Measurements from ENCODE around the gene PRKG2. TPM values are rescaled to one million over a fixed set of nuclear protein-coding genes. Genes with fewer than 3 reads are reported as not detected.

PRKG2 gene
- total and polyA plus RNA-seq, 2 of the 13 experiments (the other 11 are each of a cell fraction or from before 2014, with no cell fraction given) = 0.04 TPM

GRCh38 chr4:81196126-81196650 lies 18.8 kb downstream of the PRKG2 start:
- no peak overlapping the region for H3K9ac ChIP-seq (ENCODE audit: insufficient read depth, low read depth, low read length)
- H3K27me3 ChIP-seq (ENCODE audit: control insufficient read depth in 1 of 2, insufficient read depth in 2 of 2, low read length in 2 of 2) = no peaks in the 10 kb centered on the region
- H2AFZ ChIP-seq (ENCODE audit: low read length) = no peak overlapping the region
- TF ChIP-seq CREB1 (IDR thresholded peaks at IDR 0.05) (peak; percentile 53; the same call in 1 of the 2 replicates), CREB1 (CRISPR knock-in tag; IDR thresholded peaks at IDR 0.05) (no peak), KDM5B (CRISPR knock-in tag; IDR thresholded peaks at IDR 0.05; ENCODE audit: borderline replicate concordance) (no peak), FOXP4 (CRISPR knock-in tag; IDR thresholded peaks at IDR 0.05) (no peak), MBNL3 (CRISPR knock-in tag; conservative IDR thresholded peaks at IDR 0.05) (no peak), JUND (CRISPR knock-in tag; IDR thresholded peaks at IDR 0.05) (no peak), ZNF333 (CRISPR knock-in tag; IDR thresholded peaks at IDR 0.05; ENCODE audit: borderline replicate concordance) (no peak)
- intact Hi-C loops (cut with micrococcal nuclease; ENCODE audit: unreplicated experiment) (no loop called here), in situ Hi-C loops (cut with HindIII; ENCODE audit: extremely low pct_ligation_motif_present, low pct_unique_long_range_greater_than_20kb) (no loop called here)
- H3K79me2 ChIP-seq (ENCODE audit: insufficient read depth, low read length) = no peaks in the 10 kb centered on the region
- DNase-seq (ENCODE audit: low spot score) (no peak), FAIRE-seq (no peak), ATAC-seq (no peak)
- WGBS (ENCODE audit: low lambda C conversion rate) = 0% methylated on average over 2 of the region's 3 CpGs
- no peak overlapping the region for H3K27ac ChIP-seq (ENCODE audit: extremely low read length, insufficient read depth, low read length)
- ChIA-PET CTCF (ENCODE audit: low intra/inter-chr PET ratio, low total read pairs) (no interaction called here), POLR2A (no interaction called here)
- no peaks in the 10 kb centered on the region for H3K36me3 ChIP-seq (replicated peaks in 1 of 2; ENCODE audit: control insufficient read depth in 1 of 2, insufficient read depth in 2 of 2, low read length in 2 of 2)
- BruUV-seq (replicated peaks) = no TSS peak
- no peak overlapping the region for H3K4me3 ChIP-seq (replicated peaks in 1 of 3; ENCODE audit: insufficient read depth in 1 of 3, low read depth in 2 of 3, low read length in 3 of 3)
- no peaks in the 10 kb centered on the region for H3K4me1 ChIP-seq (ENCODE audit: insufficient read depth, low read length)
- H3K9me3 ChIP-seq (ENCODE audit: low read length) = no peaks in the 10 kb centered on the region
- no peak overlapping the region for H3K4me2 ChIP-seq (ENCODE audit: low read depth, low read length)
- no peaks in the 10 kb centered on the region for H4K20me1 ChIP-seq (ENCODE audit: insufficient read depth, low read length)

GRCh38 chr4:81195475-81195874 lies 19.5 kb downstream of the PRKG2 start:
- WGBS (ENCODE audit: low lambda C conversion rate) = 1% methylated on average over 6 of the region's 6 CpGs
- ChIA-PET POLR2A (no interaction called here), CTCF (ENCODE audit: low intra/inter-chr PET ratio, low total read pairs) (no interaction called here)
- no peak overlapping the region for H3K27ac ChIP-seq (ENCODE audit: extremely low read length, insufficient read depth, low read length)
- H3K79me2 ChIP-seq (ENCODE audit: insufficient read depth, low read length) = no peaks in the 10 kb centered on the region
- H3K4me2 ChIP-seq (ENCODE audit: low read depth, low read length) = no peak overlapping the region
- no peaks in the 10 kb centered on the region for H3K36me3 ChIP-seq (replicated peaks in 1 of 2; ENCODE audit: control insufficient read depth in 1 of 2, insufficient read depth in 2 of 2, low read length in 2 of 2)
- FAIRE-seq (no peak), DNase-seq (ENCODE audit: low spot score) (no peak), ATAC-seq (no peak)
- H3K27me3 ChIP-seq (ENCODE audit: control insufficient read depth in 1 of 2, insufficient read depth in 2 of 2, low read length in 2 of 2) = no peaks in the 10 kb centered on the region
- in situ Hi-C loops (cut with HindIII; ENCODE audit: extremely low pct_ligation_motif_present, low pct_unique_long_range_greater_than_20kb) = no loop called here
- no peaks in the 10 kb centered on the region for H3K4me1 ChIP-seq (ENCODE audit: insufficient read depth, low read length)
- intact Hi-C loops (cut with micrococcal nuclease; ENCODE audit: unreplicated experiment) = no loop called here
- H3K4me3 ChIP-seq (replicated peaks in 1 of 3; ENCODE audit: insufficient read depth in 1 of 3, low read depth in 2 of 3, low read length in 3 of 3) = no peak overlapping the region
- no TSS peak for BruUV-seq (replicated peaks)
- no peak overlapping the region for H2AFZ ChIP-seq (ENCODE audit: low read length)
- H3K9me3 ChIP-seq (ENCODE audit: low read length) = no peaks in the 10 kb centered on the region
- no peaks in the 10 kb centered on the region for H4K20me1 ChIP-seq (ENCODE audit: insufficient read depth, low read length)
- no peak overlapping the region for H3K9ac ChIP-seq (ENCODE audit: insufficient read depth, low read depth, low read length)
- TF ChIP-seq ZNF580 (CRISPR knock-in tag; IDR thresholded peaks at IDR 0.05; ENCODE audit: borderline replicate concordance, low read depth) = no peak
- TF ChIP-seq ZNF512 (CRISPR knock-in tag; IDR thresholded peaks at IDR 0.05) = no peak
- TF ChIP-seq ZSCAN21 (CRISPR knock-in tag; IDR thresholded peaks at IDR 0.05; ENCODE audit: borderline replicate concordance) = no peak
- TF ChIP-seq RORA (CRISPR knock-in tag; IDR thresholded peaks at IDR 0.05) = no peak
- TF ChIP-seq ZNF292 (CRISPR knock-in tag; IDR thresholded peaks at IDR 0.05; ENCODE audit: borderline replicate concordance, low read depth) = no peak
- TF ChIP-seq FOSL2 (CRISPR knock-in tag; IDR thresholded peaks at IDR 0.05) = no peak
- no peak for TF ChIP-seq ZFP36 (IDR thresholded peaks at IDR 0.05; ENCODE audit: borderline replicate concordance, low read depth, low read length, partially characterized antibody)
- no peak for TF ChIP-seq KLF9 (CRISPR knock-in tag; IDR thresholded peaks at IDR 0.05; ENCODE audit: low read depth)
- no peak for TF ChIP-seq FIP1L1 (IDR thresholded peaks at IDR 0.05; ENCODE audit: borderline replicate concordance, insufficient read depth, low read depth, low read length)
- no peak for TF ChIP-seq CAMTA2 (CRISPR knock-in tag; IDR thresholded peaks at IDR 0.05; ENCODE audit: borderline replicate concordance)
